SH-SY5Y (cell line): ENCODE measurements around the gene TM2D3.

Source experiments
- GATA2 ChIP-seq: IDR thresholded peaks from 2 replicates; pipeline ENCODE4 v1.6.1; 2011; ENCODE audit warnings: mild to moderate bottlenecking, low read depth, low read length
- GATA3 ChIP-seq: IDR thresholded peaks from 2 replicates; pipeline ENCODE4 v1.6.1; 2011; ENCODE audit warnings: low read depth, mild to moderate bottlenecking, low read length, moderate library complexity

The TM2D3 gene, protein sequence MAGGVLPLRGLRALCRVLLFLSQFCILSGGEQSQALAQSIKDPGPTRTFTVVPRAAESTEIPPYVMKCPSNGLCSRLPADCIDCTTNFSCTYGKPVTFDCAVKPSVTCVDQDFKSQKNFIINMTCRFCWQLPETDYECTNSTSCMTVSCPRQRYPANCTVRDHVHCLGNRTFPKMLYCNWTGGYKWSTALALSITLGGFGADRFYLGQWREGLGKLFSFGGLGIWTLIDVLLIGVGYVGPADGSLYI

GRCh38 chr15:101652098-101652785 lies at the start of gene TM2D3:
TSS of gene TM2D3 (minus strand) at chr15:101652381. CDS start at chr15:101652361, 20 bp downstream.
- TF ChIP-seq GATA3: no peak
- TF ChIP-seq GATA2: no peak

- no peak for TF ChIP-seq GATA3
- TF ChIP-seq GATA2: no peak
These were observed 46.1 kb upstream of the TM2D3 start for GRCh38 chr15:101698314-101698713.

GRCh38 chr15:101697488-101697887 lies 45.3 kb upstream of the TM2D3 start:
- TF ChIP-seq GATA2 (no peak), GATA3 (no peak)

DNA sequence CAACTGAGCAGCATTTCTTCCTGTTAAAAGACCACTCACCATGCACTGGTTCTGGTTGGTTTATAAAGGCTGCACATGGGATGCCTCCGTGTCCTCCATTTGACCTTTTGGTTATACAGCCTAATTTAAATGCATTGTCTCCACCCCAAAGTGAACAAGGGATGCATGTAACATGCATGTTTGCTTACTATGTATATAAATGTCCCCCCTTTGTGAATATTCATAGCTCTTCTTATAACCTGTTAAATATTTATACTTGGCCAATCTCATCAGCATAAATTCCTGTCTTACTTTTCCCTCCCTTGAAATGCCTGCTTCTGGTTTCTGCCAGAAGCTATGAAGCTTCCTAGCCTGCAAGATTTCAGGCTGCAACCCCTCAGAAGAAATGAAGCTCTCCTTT lies 44.6 kb upstream of the TM2D3 start:
- TF ChIP-seq GATA3 (no peak), GATA2 (no peak)

DNA sequence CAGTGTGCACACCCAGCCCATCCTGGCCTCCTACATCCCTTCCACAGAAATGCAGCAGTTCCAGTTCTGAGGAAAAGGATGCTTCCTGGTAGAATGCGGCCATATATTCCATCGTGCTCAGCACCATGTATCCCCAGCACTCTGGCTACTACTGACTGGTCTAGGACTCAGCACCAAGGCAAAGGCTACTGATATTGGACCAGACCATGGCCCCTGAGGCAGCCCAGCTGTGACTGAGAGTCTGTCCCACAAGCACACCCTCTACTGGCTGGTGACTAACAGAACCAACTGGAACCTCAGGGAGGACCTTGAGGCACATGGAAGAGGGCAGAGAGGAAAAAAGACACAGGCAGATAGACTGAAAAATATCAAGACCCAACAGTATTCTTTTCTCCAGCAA lies 42.1 kb upstream of the TM2D3 start:
- no peak for TF ChIP-seq GATA3
- TF ChIP-seq GATA2: no peak

DNA sequence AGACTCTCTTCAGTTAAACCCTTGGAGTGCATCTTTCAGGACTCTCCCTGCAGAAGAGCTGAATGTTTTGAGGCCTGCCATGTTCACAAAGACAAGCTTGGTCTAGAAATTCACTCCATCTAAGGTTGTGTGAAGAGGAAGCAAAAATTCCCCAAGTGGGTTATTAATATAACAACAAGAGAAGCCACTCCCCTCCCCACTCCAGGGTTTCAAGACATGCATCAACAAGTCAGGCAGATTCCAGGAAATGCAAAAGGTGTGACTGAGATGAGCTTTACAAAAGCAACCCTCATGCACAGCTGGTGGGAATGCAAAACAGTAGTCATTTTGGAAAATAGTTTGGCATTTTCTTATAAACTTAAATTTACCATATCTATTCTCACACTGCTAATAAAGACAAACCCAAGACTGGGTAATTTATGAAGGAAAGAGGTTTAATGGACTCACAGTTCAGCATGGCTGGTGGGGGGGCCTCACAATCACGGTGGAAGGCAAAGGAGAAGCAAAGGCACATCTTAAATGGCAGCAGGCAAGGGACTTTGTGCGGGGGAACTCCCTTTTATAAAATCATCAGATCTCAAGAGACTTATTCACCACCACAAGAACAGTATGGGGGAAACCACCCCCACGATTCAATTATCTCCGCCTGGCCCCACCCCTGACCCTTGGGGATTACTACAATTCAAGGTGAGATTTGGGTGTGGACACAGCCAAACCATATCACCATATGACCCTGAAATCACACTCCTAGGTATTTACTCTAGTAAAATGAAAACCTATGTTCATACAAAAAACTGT lies 40.8 kb upstream of the TM2D3 start:
- TF ChIP-seq GATA3: no peak
- TF ChIP-seq GATA2: no peak

GRCh38 chr15:101689901-101690300 lies 37.7 kb upstream of the TM2D3 start:
- TF ChIP-seq GATA3 (no peak), GATA2 (no peak)

DNA sequence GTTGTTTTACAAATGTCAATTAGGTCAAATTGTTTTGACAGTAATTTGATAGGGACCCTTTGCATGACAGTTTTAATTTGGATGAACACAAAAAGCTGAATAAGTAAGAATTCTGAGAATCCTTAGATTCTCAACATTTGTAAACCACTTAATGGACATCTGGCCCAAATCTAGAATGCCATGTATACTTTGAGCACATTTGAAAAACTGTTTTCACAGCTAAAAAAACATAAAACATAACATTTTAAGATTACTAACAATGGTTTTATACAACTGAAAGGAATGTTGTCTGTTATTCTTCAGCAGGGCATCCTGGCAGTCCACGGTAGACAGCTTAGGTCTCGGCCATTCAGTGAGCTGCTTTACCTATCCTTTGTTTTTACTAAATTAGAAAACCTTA lies 34.5 kb upstream of the TM2D3 start:
- no peak for TF ChIP-seq GATA3
- no peak for TF ChIP-seq GATA2

- TF ChIP-seq GATA3: no peak
- TF ChIP-seq GATA2: no peak
These were observed 32.7 kb upstream of the TM2D3 start for GRCh38 chr15:101684877-101685276.

- TF ChIP-seq GATA3 (no peak), GATA2 (no peak)
These were observed 32.2 kb upstream of the TM2D3 start for GRCh38 chr15:101684384-101684783.

DNA sequence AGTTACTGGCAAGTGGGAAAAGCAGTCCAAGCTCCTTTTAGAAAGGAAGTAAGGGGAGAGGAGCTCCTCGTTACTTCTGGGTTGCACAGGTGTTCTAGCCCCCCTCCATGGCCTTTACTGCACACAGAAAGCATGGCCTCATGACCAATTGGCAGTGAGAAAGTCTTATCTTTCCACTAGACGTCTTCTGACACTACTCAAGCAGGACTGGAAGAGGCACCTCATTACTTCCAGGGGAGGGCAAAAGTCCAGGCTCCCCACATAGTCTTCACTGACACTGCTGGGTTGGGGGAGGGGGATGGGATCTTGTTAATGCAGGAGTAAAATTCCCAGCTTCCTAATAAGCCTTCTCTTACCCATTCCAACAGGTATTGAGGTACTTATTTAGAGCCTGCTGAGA lies 27.6 kb upstream of the TM2D3 start:
- no peak for TF ChIP-seq GATA2
- no peak for TF ChIP-seq GATA3

GRCh38 chr15:101676921-101677329 lies 24.7 kb upstream of the TM2D3 start:
- TF ChIP-seq GATA2: no peak
- no peak for TF ChIP-seq GATA3

DNA sequence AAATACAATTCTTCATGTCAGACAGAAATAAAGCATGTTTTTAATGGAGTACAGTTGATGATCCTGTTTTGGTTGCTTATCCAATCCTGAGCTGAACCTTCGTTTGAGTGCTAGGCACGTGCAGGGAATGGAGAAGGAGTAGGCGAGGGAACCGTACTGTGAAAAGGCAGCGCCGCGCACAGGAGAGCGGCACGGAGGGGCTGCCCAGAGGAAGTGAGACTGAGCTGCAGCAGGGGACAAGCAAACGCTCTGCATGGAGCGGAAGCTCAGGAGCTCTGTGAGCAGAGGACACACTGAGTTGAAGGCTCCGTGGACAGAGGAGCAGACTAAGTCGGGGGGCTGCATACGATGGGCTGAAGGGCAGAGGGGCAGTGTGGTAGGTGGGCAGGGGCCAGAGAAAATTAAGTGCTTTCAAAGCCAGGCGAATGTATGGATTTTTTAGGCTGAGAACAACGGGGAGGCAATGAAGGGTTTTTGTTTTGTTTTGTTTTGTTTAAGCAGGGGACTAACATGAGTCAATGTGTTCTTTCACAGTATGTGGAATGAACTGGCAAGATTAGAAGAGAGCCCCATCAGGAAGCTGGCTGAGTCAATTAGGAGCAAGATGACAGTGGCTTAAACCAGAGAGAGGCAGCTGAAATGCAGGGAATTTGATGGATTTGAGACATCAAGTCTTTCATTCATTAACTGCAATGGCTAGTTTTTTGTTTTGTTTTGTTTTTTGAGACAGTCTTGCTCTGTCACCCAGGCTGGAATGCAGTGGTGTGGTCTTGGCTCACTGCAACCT lies 23.8 kb upstream of the TM2D3 start:
- TF ChIP-seq GATA2: no peak
- TF ChIP-seq GATA3: no peak

DNA sequence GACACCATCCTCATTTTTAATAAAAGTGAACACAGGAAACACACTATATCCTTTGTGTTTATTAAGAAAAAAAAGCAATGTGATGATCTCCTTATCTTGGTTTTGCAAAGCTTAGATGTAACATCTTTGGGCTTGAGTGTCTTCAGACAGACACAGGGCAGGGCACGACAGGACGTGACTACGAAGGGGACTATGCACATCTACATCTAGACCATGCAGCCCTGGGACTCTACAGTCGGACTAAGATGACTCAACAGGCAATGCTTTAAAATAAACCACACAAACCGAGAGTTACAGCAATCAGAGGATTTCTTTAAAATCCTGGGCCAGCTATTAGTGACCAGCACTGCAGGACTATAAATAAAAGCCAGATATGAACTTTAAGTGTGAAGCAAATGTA lies 22.8 kb upstream of the TM2D3 start:
- no peak for TF ChIP-seq GATA2
